Activated naive CD4-positive, alpha-beta T cell treated with Interleukin-2 at 50 U/mL for 16 hours (primary cell): ENCODE measurements around the gene LIFR.
"Not testable (repeated sequence)": the region's sequence is repeated elsewhere in the genome, so short reads cannot be mapped to it uniquely, and the experiment has no call there.

Experiments
- DNase-seq: peaks from one replicate; pipeline ENCODE4 v3.0.0-alpha.2; 2020

LIFR gene

DNA sequence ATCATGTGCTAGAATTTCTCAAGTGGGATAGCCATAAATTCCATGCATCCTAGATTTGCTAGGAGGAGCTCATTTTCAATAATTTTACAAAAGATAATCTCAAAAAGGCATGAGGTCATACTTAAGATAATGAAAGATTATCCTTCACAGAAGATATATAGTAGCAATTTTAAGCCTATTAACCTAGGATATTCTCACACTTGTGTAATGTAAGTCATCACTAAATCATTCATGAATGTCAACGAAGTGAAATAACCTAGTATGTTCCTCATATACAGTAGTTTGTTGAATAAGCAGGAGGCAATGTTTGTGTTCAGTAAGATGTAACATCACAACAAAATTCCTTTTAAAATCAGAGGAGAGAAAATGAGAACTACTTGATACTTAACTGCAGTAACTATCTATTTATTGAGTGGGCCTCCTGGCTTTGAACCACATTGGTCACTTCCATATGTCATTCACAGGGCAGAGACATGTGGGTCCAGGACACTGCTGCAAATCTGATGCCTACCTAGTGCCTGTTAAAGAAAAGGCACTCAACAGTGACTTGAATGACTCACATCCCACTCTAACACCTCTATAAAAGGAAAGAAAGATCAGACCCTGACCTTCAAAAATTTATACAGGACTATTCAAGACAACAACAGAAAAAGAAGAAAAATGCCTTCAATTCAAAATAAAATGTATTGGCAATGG lies 8.2 kb downstream of the LIFR start:
- no peak for DNase-seq

DNA sequence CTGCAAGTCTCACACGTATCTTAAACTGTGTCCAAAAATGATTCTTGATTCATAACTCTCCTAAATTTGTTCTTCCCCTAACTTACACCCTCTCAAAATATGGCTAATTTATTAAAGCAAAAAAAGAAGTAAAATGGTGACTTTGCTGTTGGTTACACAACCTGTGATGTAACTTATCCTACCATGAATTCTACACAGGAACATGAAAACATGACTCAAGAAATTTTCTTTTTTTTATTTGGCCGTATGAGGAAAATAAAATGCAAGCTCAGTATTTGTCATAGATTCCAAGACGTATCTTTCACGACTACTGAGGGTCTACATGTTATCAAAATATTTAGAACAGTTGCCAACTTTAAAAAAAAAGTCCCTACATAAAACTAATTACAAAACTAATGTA lies 9.2 kb downstream of the LIFR start:
- no peak for DNase-seq

DNA sequence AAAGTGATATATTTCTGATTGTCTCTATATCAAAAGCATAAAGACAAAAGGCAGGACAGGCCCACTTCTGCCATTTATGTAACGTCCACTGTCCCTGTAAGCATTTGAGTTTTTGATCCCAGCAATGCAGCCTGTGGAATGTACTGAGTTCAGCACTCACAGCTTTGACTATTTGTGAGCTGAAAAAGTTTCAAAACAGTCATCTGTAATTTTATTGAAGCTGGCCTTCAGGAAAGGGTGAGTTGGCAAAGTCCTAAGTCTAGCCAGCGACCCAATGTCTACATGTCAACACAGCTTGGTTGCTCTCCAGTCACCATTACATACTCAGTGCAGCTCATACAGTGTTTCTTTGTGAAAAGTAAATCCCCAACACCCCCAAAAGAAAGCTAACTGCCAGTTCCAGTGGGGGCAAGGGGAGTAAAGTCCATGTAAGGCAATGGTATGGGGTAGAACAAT lies 9.7 kb downstream of the LIFR start:
- no peak for DNase-seq

DNA sequence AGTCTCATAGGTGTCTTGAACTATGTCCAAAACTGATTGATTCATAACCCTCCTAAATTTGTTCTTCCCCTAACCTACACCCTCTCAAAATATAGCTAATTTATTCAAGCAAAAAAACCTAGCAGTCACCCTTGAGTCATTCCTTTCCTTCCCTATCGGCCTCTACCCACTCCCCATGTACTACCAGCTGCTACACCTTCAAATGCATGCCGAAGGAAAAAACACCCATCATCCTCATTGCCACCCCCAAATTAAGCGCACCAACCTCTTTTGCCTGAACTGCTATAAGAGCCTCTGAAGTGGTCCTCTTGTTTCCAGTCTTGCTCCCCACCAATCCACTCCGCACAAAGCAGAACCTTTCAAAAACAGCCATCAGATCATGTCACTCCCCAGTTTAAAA lies 12.6 kb downstream of the LIFR start:
- no peak for DNase-seq

DNA sequence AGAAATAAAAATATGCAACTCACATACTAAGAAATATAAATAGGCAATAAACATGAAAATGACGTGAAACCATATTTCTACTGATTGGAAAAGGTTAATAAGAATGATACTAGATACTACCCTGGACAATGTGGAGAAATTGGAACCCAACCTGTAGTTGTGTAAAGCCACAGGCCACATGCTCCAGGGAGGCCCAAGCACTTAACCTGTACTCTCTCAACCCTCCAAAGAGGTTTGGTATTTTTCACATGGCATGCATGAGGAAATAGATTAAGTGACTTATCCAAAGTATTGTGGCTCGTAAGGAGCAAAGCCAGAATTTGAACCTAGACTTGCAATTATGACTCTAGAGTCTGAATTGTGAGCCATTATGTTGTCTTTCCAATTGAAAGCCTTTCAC lies 13.4 kb downstream of the LIFR start:
- no peak for DNase-seq

DNA sequence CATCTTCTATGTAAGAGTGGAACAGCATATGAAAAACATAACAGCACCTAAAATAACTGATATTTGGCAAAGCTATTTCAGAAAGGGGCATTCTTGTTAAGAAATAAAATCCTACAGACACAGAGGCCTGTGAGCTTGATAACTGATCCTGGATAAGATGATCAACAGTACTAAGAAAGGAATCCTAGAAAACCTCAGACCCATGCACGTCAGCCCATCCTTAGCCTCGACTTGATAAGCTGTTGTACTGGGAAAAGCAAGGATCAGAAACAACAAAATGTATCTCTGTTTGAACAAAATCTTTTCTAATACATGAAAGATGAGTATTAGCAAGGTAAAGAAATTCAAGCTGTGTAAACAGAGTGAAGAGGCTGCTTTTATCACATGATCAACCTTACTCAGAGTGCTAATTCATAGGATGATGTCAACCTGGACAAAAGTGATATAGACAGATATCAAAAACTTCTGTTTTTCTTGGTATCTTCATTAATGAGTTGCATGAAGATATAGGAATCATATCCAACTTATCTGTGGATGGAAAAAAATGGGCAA lies 15.2 kb downstream of the LIFR start:
- no peak for DNase-seq

DNA sequence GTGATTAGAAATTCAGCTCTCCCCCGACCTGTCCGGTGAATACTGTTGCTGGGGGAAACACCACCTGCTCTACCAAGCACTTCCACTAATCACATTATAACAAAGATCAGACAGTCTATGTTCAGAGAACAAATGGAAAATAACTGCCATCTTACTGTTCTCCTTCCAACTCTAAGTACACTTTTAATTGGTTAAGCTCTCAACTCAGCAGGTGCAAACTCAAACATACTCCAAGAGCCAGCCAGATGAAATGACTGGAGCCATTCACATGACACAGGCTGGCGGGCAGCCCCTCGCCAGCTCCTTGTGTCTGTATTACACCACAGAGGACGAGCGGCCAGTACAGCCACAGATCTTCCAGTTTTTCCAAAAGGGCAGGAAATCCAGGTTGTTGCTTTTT lies 16.1 kb downstream of the LIFR start:
- no peak for DNase-seq

DNA sequence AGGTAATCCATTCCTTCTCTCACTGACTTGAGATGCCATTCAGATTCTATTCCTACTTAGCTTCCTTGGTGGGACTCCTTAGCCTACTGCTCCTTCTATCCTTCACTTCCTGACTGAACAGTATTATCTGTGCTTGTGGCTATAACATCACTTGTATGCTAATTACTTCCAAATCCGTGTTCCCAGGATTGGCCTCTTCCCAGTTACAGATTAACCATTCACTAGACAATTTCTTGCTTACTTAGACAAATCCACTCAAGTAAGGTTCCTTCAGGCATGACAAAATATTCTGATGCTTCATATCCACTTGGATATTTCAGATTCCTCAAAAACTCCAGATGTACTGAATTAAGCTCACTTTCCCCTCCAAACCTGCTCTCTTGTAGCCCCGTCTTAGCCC lies 18.3 kb downstream of the LIFR start:
- DNase-seq, result no peak

DNA sequence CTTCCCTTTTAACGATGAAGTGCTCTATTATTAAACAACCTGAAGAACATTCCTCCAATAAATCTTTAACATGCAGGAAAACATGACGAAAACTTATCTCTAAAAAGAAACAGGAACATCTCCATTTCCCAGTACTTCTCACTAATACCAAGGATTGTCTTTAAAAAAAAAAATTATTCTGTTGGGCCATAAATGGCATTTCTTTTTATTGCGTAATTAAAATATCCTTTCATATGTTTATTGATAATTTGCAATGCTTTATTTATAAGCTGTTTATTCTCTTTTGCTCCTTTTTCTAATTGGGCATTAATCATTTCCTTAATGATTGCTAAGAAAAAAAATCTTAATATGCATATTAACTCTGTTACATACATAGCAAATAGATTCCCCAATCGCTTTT lies 18.9 kb downstream of the LIFR start:
- DNase-seq, result no peak

DNA sequence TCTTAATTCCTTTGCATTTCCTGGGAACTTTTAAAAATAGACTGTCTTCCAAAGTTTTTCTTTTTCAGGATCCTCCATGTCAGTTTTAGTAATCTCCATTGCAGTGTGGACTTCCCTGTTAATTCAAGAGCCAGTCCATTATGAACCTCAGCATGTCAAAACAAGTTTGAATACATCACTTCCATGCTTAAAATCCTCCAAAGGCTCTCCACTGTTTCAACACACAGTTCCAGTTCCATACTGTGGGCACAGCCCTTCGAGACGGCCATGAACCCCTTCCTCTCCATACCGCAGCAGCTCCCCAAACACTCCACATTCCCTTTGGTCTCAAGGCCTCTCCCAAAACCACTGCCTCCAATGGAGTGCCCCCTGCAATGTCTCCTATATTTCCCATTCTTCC lies 19.5 kb downstream of the LIFR start:
- DNase-seq, result no peak

DNA sequence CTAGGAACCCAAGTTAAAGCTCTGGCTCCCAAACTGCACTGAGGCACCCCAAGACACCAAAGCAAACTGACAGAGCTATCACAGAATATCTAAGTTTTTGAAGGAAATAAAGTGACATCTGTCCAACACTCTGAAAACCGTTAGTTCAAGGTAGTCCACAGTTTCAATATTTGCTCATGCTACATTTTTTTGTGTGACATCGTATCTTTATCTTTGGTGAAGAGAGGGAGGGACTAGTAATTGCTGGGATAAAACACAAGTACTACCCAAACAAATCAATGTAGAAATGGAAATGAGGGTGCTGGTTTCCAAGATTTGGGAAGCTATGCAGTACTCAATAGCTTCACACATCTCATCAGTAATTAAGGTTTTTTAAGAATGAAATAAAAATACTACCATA lies 20.6 kb downstream of the LIFR start:
- no peak for DNase-seq

DNA sequence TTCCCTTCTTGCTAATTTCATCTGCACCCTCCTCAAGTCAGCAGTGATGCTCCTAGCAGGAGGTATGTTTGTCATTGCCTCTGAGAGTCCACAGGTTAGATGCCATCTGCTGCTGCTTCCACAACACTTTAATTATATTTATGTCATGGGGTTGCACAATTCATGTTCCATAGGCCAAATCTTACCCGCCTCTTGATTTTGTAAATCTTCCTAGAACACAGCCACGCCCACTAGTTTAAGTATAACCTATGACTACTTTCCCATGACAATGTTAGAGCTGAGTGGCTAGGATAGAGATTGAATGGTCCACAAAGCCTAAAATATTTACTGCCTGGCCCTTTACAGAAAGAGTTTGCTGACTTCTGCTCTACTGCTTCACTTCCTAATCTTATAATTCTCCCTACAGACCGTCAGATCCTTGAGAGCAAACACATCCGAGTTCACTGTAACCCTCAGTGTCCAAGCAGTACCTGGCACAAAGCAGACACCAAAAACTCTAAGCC lies 21.1 kb downstream of the LIFR start:
- DNase-seq, result no peak

DNA sequence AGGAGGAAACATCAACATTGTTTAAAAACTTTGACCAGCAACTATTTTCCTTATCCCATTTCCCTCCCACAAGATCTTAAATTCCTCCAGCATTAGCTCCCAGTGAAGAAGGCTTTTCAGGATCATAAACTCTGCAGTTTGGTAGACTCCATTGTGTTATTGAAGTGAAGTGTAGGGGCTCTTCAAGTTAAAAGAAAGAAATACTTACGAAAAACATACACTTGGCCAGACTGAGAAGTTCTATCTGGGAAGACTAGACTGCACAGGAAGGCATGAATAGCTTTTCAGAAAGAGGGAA lies 22.3 kb downstream of the LIFR start:
- no peak for DNase-seq

DNA sequence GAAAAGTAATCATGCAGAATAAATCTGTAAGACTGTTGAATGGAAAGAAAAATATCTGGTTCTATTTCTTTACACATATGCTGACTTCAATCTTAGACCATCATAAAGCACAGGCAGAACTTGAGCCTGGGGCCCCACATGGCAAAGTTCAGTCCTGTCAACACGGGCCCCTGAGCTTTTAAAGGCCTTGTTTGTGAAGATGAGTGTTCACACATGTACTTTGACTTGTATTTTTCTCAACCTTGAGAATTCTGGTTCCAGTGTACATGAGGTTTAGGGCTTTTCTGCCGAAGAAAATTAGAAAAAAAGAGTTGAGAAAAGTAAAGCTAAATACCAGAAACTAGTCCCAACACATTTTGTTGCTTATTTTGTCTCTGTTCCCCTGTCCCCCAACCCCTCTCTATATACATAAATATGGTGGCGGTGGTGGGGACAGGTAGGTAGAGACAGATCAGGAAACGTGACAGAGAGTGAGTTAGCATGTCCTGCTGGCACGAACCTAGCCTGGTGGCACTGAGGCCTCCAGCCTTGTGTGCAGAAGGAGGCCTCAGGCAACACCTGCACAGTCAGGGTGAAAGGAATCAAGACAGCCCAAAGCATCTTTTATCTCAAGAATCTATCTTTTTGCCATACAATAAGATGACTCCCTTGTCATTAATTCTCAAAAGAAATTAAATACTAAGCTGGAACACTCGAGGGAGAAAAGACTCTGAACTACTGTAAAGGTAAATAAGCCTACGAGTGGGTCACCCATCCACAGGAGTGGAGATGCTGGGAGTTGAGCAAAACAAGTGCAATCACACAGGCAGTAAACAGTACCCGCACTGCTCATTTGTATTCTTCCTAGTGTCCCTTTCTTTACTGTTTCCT lies 22.9 kb downstream of the LIFR start:
- no peak for DNase-seq

DNA sequence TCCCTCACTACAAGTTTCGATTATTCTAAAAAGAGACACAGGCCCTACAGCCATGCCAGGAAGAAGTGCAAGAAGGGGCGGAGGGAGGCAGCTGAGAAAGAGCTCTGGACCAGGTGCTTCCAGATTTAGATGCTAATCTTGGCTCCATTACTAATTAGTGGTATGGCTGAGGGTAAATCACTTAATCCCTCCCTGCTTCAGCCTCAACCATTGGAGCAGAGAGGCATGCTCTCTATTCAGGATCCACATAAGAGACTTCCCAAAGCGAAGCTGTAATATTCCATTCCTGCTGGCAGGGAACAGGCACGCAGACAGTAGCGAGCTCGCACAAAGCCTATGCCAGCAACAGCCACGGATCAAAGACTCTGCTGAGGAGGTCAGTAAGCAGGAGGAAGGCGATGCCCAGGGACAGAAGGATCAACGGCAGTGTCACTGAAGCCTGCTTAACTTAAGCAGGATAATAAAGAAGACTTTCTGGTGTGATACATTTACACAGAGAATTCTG lies 24.2 kb downstream of the LIFR start:
- DNase-seq, result no peak

DNA sequence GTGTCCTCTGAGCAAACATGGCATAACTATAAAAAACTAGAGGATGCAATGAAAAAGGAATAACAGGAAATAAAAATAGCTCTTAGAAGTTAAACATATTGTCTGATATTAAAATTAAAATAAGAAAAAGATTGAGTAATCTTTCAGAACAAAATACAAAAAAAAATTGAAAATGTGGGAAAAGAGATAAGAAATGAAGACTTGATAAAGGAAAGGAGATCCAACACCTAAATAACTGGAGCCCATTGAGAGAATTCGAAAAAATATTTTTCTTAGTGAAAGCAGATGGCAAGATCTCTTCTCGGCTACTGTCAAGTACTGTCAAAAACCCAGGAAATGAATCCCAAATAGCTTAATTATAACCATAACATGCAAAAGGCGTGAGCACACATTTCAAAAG lies 24.9 kb downstream of the LIFR start:
- DNase-seq, result no peak

DNA sequence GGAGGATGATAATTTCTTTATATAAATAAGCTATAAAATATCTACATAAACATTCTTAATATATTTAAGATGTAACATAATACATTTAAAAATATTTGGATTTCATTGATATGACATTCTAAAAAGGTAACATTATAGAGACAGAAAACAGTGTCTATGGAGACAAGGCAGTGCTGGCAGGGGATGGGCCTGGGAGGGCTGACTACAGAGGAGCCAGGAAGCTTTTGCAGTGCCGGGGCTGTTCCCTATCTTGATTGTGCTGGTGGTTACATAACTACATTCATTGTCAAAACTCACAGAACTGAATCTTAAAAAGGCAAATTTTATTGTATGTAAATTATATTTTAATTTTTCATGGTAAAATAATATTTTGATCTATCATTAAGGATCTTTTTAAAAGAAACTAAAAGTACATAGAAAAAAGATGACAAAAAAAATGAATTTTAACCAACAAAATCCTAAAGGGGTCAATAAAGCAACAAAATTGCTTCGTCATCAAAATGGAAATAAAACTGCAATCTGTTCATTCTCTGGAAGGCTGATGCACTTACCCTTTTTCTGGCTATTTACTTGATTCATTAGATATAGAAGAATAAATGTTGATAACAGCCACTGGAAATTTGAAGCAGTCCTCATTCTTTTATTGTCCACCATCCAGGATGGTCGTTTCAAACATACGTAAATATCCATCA lies 26.3 kb downstream of the LIFR start:
- no peak for DNase-seq

DNA sequence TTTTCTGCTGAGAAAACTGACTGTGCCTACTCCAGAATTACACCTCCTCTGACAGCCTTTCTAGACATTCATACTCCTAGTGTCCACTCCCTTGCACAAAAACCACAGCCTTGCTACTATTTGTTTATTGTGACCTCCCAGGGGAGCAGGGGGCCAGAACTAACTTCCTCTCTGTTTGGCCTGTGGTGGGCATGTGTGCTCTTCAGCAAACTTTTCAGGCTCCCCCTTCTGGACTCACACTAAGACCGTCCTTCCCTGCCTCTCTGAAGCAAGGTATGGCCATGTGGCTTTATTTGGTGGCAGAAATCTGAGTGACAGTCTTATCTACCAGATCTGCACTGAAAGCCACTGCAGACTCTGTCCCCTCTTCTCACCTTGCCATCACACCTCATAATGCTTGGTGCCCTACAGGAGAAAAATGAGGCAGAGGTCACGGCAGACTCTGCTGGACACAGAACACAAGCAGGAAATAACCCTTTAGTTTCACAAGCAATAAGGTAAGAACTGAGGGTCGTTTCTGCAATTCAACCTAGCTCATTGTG lies 28.2 kb downstream of the LIFR start:
- no peak for DNase-seq

DNA sequence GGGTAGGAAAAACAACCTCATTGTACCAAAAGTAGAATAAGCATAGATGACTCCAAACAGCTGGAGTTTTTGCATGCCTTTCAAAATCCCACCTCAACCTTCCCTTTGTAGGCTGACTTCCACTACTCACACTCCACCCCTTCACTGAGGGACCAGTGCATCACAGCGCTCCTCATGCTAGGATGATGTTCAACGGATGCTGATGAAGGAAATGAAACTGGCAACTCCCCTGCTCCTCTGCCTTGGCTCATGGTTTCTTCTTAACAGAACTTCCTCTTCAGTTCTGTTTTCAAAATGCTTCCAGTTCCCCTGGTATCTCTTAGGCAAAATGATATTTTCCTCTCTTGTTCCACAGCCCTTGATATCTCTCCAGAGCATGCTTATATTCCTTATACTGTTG lies 29.0 kb downstream of the LIFR start:
- no peak for DNase-seq

DNA sequence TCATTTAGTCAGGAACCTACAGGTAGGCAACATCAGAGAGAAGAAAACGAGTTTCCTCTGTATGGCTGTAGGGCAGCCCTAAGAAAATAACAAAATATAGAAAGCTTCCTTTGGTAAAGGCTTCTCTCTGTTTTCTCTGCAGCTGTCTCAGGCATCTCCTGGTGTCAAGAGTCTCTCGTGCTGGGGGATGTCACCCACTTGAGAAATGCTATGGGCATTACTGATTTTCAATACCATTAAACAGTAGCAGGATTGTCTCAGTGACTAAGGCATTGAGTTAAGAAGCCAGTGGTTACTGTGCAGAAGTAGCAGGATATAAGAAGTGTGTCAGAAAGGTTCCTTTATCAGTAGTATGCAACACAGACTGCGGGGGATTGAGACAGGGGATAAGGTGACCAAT lies 32.4 kb downstream of the LIFR start:
- no peak for DNase-seq

DNA sequence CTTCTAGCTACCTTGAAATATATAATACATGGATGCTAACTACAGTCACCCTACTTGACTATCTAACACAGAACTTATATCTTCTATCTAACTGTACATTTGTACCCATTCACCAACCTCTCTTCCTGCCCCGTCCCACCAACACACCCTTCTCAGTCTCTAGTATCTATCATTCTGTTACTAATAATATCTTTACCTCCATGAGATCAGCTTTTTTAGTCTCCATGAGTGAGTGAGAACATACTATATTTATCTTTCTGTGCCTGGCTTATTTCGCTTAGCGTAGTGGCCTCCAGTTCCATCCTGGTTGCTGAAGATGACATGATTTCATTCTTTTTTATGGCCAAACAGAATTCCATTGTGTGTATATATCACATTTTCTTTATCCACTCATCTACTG lies 37.0 kb downstream of the LIFR start:
- no peak for DNase-seq

DNA sequence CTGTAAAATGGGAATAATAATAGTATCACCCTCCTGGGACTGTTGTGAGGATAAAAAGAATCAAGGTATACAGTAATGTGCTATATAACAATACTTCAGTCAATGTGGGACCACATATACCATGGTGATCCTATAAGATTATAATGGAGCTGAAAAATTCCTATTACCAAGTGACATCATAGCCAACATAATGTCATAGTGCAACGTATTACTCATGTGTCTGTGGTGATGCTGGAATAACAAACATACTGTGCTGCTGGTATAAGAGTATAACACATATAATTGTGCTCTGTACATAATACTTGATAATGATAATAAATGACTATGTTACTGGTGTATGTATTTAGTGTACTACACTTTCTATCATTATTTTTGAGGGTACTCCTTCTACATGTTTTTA lies 38.1 kb downstream of the LIFR start:
- no peak for DNase-seq

DNA sequence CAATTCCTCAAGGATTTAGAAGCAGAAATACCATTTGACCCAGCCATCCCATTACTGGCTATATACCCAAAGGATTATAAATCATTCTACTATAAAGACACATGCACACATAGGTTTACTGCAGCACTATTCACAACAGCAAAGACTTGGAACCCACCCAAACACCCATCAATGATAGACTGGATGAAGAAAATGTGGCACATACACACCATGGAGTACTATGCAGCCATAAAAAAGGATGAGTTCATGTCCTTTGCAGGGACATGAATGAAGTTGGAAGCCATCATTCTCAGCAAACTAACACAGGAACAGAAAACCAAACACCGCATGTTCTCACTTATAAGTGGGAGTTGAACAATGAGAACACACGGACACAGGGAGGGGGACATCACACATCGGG lies 39.8 kb downstream of the LIFR start:
- not testable (repeated sequence) for DNase-seq
